ENCODE results near the gene TTC39B. TPM values are rescaled to one million over a fixed set of nuclear protein-coding genes. Genes with fewer than 3 reads are reported as not detected.
"Not testable (repeated sequence)": the region's sequence is repeated elsewhere in the genome, so short reads cannot be mapped to it uniquely, and the experiment has no call there.

The TTC39B gene
- polyA plus RNA-seq, 1 donor: 33.4 TPM

GRCh38 chr9:15248621-15249020, 58.4 kb downstream of the TTC39B start:
- Histone ChIP-seq H3K27ac (ENCODE audit: low read length) (no peak overlapping the region), H3K36me3 (ENCODE audit: control insufficient read depth, insufficient read depth, low read length) (peaks cover 3% of the 10 kb centered on the region), H3K27me3 (ENCODE audit: control insufficient read depth, insufficient read depth, low read length) (no peaks in the 10 kb centered on the region), H3K4me1 (ENCODE audit: control insufficient read depth, insufficient read depth, low read length) (no peaks in the 10 kb centered on the region), H3K9me3 (ENCODE audit: control insufficient read depth, low read depth, low read length) (no peaks in the 10 kb centered on the region), H3K4me3 (ENCODE audit: low read length) (no peak overlapping the region)
- WGBS (ENCODE audit: insufficient coverage, low lambda C conversion rate): 100% methylated on average over 1 of the region's 2 CpGs
- no peak for DNase-seq

- no peak overlapping the region for H3K27ac ChIP-seq (ENCODE audit: low read length)
- no peaks in the 10 kb centered on the region for H3K27me3 ChIP-seq (ENCODE audit: control insufficient read depth, insufficient read depth, low read length)
- no peak overlapping the region for H3K4me3 ChIP-seq (ENCODE audit: low read length)
- DNase-seq: no peak
- no peaks in the 10 kb centered on the region for H3K4me1 ChIP-seq (ENCODE audit: control insufficient read depth, insufficient read depth, low read length)
- no peaks in the 10 kb centered on the region for H3K9me3 ChIP-seq (ENCODE audit: control insufficient read depth, low read depth, low read length)
- peaks cover 3% of the 10 kb centered on the region for H3K36me3 ChIP-seq (ENCODE audit: control insufficient read depth, insufficient read depth, low read length)
Measured at GRCh38 chr9:15248081-15248480, 58.9 kb downstream of the TTC39B start.

GRCh38 chr9:15246708-15247107, 60.3 kb downstream of the TTC39B start:
- no peak overlapping the region for H3K4me3 ChIP-seq (ENCODE audit: low read length)
- H3K36me3 ChIP-seq (ENCODE audit: control insufficient read depth, insufficient read depth, low read length): peaks cover 3% of the 10 kb centered on the region
- H3K27me3 ChIP-seq (ENCODE audit: control insufficient read depth, insufficient read depth, low read length): no peaks in the 10 kb centered on the region
- no peak for DNase-seq
- H3K4me1 ChIP-seq (ENCODE audit: control insufficient read depth, insufficient read depth, low read length): no peaks in the 10 kb centered on the region
- H3K9me3 ChIP-seq (ENCODE audit: control insufficient read depth, low read depth, low read length): no peaks in the 10 kb centered on the region
- H3K27ac ChIP-seq (ENCODE audit: low read length): no peak overlapping the region

- H3K27ac ChIP-seq (ENCODE audit: low read length): no peak overlapping the region
- no CpG with 5 or more reads among the region's 1 CpG for WGBS (ENCODE audit: insufficient coverage, low lambda C conversion rate)
- H3K27me3 ChIP-seq (ENCODE audit: control insufficient read depth, insufficient read depth, low read length): no peaks in the 10 kb centered on the region
- H3K4me3 ChIP-seq (ENCODE audit: low read length): no peak overlapping the region
- no peaks in the 10 kb centered on the region for H3K9me3 ChIP-seq (ENCODE audit: control insufficient read depth, low read depth, low read length)
- peaks cover 3% of the 10 kb centered on the region for H3K36me3 ChIP-seq (ENCODE audit: control insufficient read depth, insufficient read depth, low read length)
- H3K4me1 ChIP-seq (ENCODE audit: control insufficient read depth, insufficient read depth, low read length): no peaks in the 10 kb centered on the region
- DNase-seq: no peak
Measured at GRCh38 chr9:15246243-15246642, 60.8 kb downstream of the TTC39B start.

GRCh38 chr9:15244001-15244441, 63.0 kb downstream of the TTC39B start:
- no peaks in the 10 kb centered on the region for H3K4me1 ChIP-seq (ENCODE audit: control insufficient read depth, insufficient read depth, low read length)
- H3K27ac ChIP-seq (ENCODE audit: low read length): no peak overlapping the region
- WGBS (ENCODE audit: insufficient coverage, low lambda C conversion rate): no CpG with 5 or more reads among the region's 4 CpGs
- no peaks in the 10 kb centered on the region for H3K9me3 ChIP-seq (ENCODE audit: control insufficient read depth, low read depth, low read length)
- no peaks in the 10 kb centered on the region for H3K27me3 ChIP-seq (ENCODE audit: control insufficient read depth, insufficient read depth, low read length)
- H3K4me3 ChIP-seq (ENCODE audit: low read length): no peak overlapping the region
- no peak for DNase-seq
- peaks cover 3% of the 10 kb centered on the region for H3K36me3 ChIP-seq (ENCODE audit: control insufficient read depth, insufficient read depth, low read length)

GRCh38 chr9:15243081-15243480, 63.9 kb downstream of the TTC39B start:
- DNase-seq: no peak
- H3K36me3 ChIP-seq (ENCODE audit: control insufficient read depth, insufficient read depth, low read length): peaks cover 3% of the 10 kb centered on the region
- no peaks in the 10 kb centered on the region for H3K4me1 ChIP-seq (ENCODE audit: control insufficient read depth, insufficient read depth, low read length)
- no peaks in the 10 kb centered on the region for H3K27me3 ChIP-seq (ENCODE audit: control insufficient read depth, insufficient read depth, low read length)
- H3K27ac ChIP-seq (ENCODE audit: low read length): no peak overlapping the region
- H3K9me3 ChIP-seq (ENCODE audit: control insufficient read depth, low read depth, low read length): no peaks in the 10 kb centered on the region
- no peak overlapping the region for H3K4me3 ChIP-seq (ENCODE audit: low read length)
- no CpG with 5 or more reads among the region's 1 CpG for WGBS (ENCODE audit: insufficient coverage, low lambda C conversion rate)

GRCh38 chr9:15240927-15241326, 66.1 kb downstream of the TTC39B start:
- no peaks in the 10 kb centered on the region for H3K36me3 ChIP-seq (ENCODE audit: control insufficient read depth, insufficient read depth, low read length)
- no peaks in the 10 kb centered on the region for H3K4me1 ChIP-seq (ENCODE audit: control insufficient read depth, insufficient read depth, low read length)
- peaks cover 18% of the 10 kb centered on the region for H3K9me3 ChIP-seq (ENCODE audit: control insufficient read depth, low read depth, low read length)
- no peak for DNase-seq
- no peaks in the 10 kb centered on the region for H3K27me3 ChIP-seq (ENCODE audit: control insufficient read depth, insufficient read depth, low read length)
- H3K4me3 ChIP-seq (ENCODE audit: low read length): no peak overlapping the region
- WGBS (ENCODE audit: insufficient coverage, low lambda C conversion rate): no CpG with 5 or more reads among the region's 4 CpGs
- no peak overlapping the region for H3K27ac ChIP-seq (ENCODE audit: low read length)

GRCh38 chr9:15239816-15240215, 67.2 kb downstream of the TTC39B start:
- no CpG with 5 or more reads among the region's 2 CpGs for WGBS (ENCODE audit: insufficient coverage, low lambda C conversion rate)
- Histone ChIP-seq H3K36me3 (ENCODE audit: control insufficient read depth, insufficient read depth, low read length) (no peaks in the 10 kb centered on the region), H3K27ac (ENCODE audit: low read length) (no peak overlapping the region), H3K4me1 (ENCODE audit: control insufficient read depth, insufficient read depth, low read length) (no peaks in the 10 kb centered on the region), H3K4me3 (ENCODE audit: low read length) (no peak overlapping the region), H3K9me3 (ENCODE audit: control insufficient read depth, low read depth, low read length) (peaks cover 25% of the 10 kb centered on the region), H3K27me3 (ENCODE audit: control insufficient read depth, insufficient read depth, low read length) (no peaks in the 10 kb centered on the region)
- no peak for DNase-seq

GRCh38 chr9:15238646-15239045, 68.4 kb downstream of the TTC39B start:
- H3K27ac ChIP-seq (ENCODE audit: low read length): no peak overlapping the region
- no peaks in the 10 kb centered on the region for H3K36me3 ChIP-seq (ENCODE audit: control insufficient read depth, insufficient read depth, low read length)
- peaks cover 27% of the 10 kb centered on the region for H3K9me3 ChIP-seq (ENCODE audit: control insufficient read depth, low read depth, low read length)
- no peaks in the 10 kb centered on the region for H3K4me1 ChIP-seq (ENCODE audit: control insufficient read depth, insufficient read depth, low read length)
- 100% methylated on average over 1 of the region's 5 CpGs for WGBS (ENCODE audit: insufficient coverage, low lambda C conversion rate)
- no peak for DNase-seq
- no peak overlapping the region for H3K4me3 ChIP-seq (ENCODE audit: low read length)
- no peaks in the 10 kb centered on the region for H3K27me3 ChIP-seq (ENCODE audit: control insufficient read depth, insufficient read depth, low read length)

- Histone ChIP-seq H3K4me1 (ENCODE audit: control insufficient read depth, insufficient read depth, low read length) (no peaks in the 10 kb centered on the region), H3K36me3 (ENCODE audit: control insufficient read depth, insufficient read depth, low read length) (peaks cover 2% of the 10 kb centered on the region), H3K9me3 (ENCODE audit: control insufficient read depth, low read depth, low read length) (peaks cover 37% of the 10 kb centered on the region), H3K4me3 (ENCODE audit: low read length) (no peak overlapping the region), H3K27ac (ENCODE audit: low read length) (no peak overlapping the region), H3K27me3 (ENCODE audit: control insufficient read depth, insufficient read depth, low read length) (no peaks in the 10 kb centered on the region)
- no peak for DNase-seq
- no CpG with 5 or more reads among the region's 2 CpGs for WGBS (ENCODE audit: insufficient coverage, low lambda C conversion rate)
Measured at GRCh38 chr9:15235658-15236057, 71.4 kb downstream of the TTC39B start.

- not testable (repeated sequence) for DNase-seq; H3K27me3 ChIP-seq (ENCODE audit: control insufficient read depth, insufficient read depth, low read length); H3K4me3 ChIP-seq (ENCODE audit: low read length); H3K4me1 ChIP-seq (ENCODE audit: control insufficient read depth, insufficient read depth, low read length); H3K36me3 ChIP-seq (ENCODE audit: control insufficient read depth, insufficient read depth, low read length); H3K27ac ChIP-seq (ENCODE audit: low read length)
- no CpG with 5 or more reads among the region's 41 CpGs for WGBS (ENCODE audit: insufficient coverage, low lambda C conversion rate)
- peaks cover 37% of the 10 kb centered on the region for H3K9me3 ChIP-seq (ENCODE audit: control insufficient read depth, low read depth, low read length)
Measured at GRCh38 chr9:15233941-15234490, 73.0 kb downstream of the TTC39B start.

Measured in large intestine (tissue), 3 donors.